GM21390 (cell line): ENCODE measurements around the gene IL12RB1.
"Not testable (repeated sequence)": the region's sequence is repeated elsewhere in the genome, so short reads cannot be mapped to it uniquely, and the experiment has no call there.

Experiments used
- ATAC-seq: cut with Tn5 transposase; IDR thresholded peaks from one replicate; pipeline ENCODE4 v1.9.1; 2021; ENCODE audit not compliant: unreplicated experiment

IL12RB1 gene

GRCh38 chr19:18051887-18052286 lies 34.8 kb downstream of the IL12RB1 start:
- ATAC-seq = no peak

- no peak for ATAC-seq
Measured at GRCh38 chr19:18049385-18049784, 37.3 kb downstream of the IL12RB1 start.

- no peak for ATAC-seq
Measured at GRCh38 chr19:18046059-18046718, 40.5 kb downstream of the IL12RB1 start.

- peak; percentile 17 for ATAC-seq
Measured at GRCh38 chr19:18045307-18046050, 41.3 kb downstream of the IL12RB1 start.

GRCh38 chr19:18044825-18045304 lies 41.9 kb downstream of the IL12RB1 start:
- ATAC-seq = peak; percentile 89

GRCh38 chr19:18043676-18044075 lies 43.1 kb downstream of the IL12RB1 start:
- ATAC-seq = no peak

GRCh38 chr19:18041054-18041453 lies 45.7 kb downstream of the IL12RB1 start:
- no peak for ATAC-seq

- not testable (repeated sequence) for ATAC-seq
Measured at GRCh38 chr19:18032102-18032501, 54.6 kb downstream of the IL12RB1 start.

- not testable (repeated sequence) for ATAC-seq
Measured at GRCh38 chr19:18031401-18031800, 55.3 kb downstream of the IL12RB1 start.

GRCh38 chr19:18029617-18030338 lies 57.0 kb downstream of the IL12RB1 start:
- no peak for ATAC-seq

- ATAC-seq = no peak
Measured at GRCh38 chr19:18027151-18027550, 59.6 kb downstream of the IL12RB1 start.

GRCh38 chr19:18023622-18024251 lies 63.0 kb downstream of the IL12RB1 start:
- no peak for ATAC-seq

GRCh38 chr19:18021121-18021755 lies 65.5 kb downstream of the IL12RB1 start:
- ATAC-seq = no peak

- ATAC-seq = no peak
Measured at GRCh38 chr19:18020212-18021085, 66.3 kb downstream of the IL12RB1 start.

GRCh38 chr19:18017275-18018083 lies 69.3 kb downstream of the IL12RB1 start:
- no peak for ATAC-seq

- no peak for ATAC-seq
Measured at GRCh38 chr19:18016209-18016910, 70.4 kb downstream of the IL12RB1 start.

- ATAC-seq = no peak
Measured at GRCh38 chr19:18014197-18014596, 72.5 kb downstream of the IL12RB1 start.
